Neural cell (in vitro differentiated cells): Measurements from ENCODE around the gene PRDM4. TPM values are rescaled to one million over a fixed set of nuclear protein-coding genes. Genes with fewer than 3 reads are reported as not detected.

Experiments
- H2AFZ ChIP-seq: fragments of 200-600, 300-800 bp; sonication (generic), shearing (Covaris generic); 2 replicates; pipeline ENCODE4 v1.6.0; 2014; ENCODE audit warnings: low read depth, mild to moderate bottlenecking, antibody characterized with exemption, low read length, moderate library complexity
- H3F3A ChIP-seq: fragments of 200-600 bp; shearing (Covaris generic); 2 replicates; pipeline ENCODE4 v1.6.1; 2016; ENCODE audit warnings: mild to moderate bottlenecking, moderate library complexity, mixed read lengths, antibody characterized with exemption, low read length; ENCODE audit not compliant: insufficient read depth, poor library complexity, severe bottlenecking
- H3K27ac ChIP-seq: fragments of 200-600, 300-800 bp; sonication (generic), shearing (Covaris generic); 2 replicates; pipeline ENCODE4 v1.5.1; 2014; ENCODE audit warnings: mild to moderate bottlenecking, low read length, moderate library complexity
- H3K27me3 ChIP-seq: fragments of 300-800, 200-600 bp; sonication (generic), shearing (Covaris generic); 2 replicates; pipeline ENCODE4 v1.6.0; 2014; ENCODE audit warnings: mild to moderate bottlenecking, low read depth, low read length, moderate library complexity; ENCODE audit not compliant: insufficient read depth
- H3K36me3 ChIP-seq: fragments of 300-800, 200-600 bp; sonication (generic), shearing (Covaris generic); 2 replicates; pipeline ENCODE4 v1.5.1; 2014; ENCODE audit warnings: mild to moderate bottlenecking, antibody characterized with exemption, low read length, moderate library complexity; ENCODE audit not compliant: insufficient read depth
- H3K4me2 ChIP-seq: fragments of 300-800, 200-600 bp; sonication (generic), shearing (Covaris generic); 2 replicates; pipeline ENCODE4 v1.6.0; 2014; ENCODE audit warnings: mild to moderate bottlenecking, low read length
- H3K4me3 ChIP-seq: fragments of 300-800, 200-600 bp; sonication (generic), shearing (Covaris generic); 2 replicates; pipeline ENCODE4 v1.5.1; 2014; ENCODE audit warnings: mild to moderate bottlenecking, low read length, moderate library complexity
- H3K79me2 ChIP-seq: fragments of 200-600 bp; shearing (Covaris generic); replicated peaks from 2 replicates; pipeline ENCODE4 v1.6.0; 2014; ENCODE audit warnings: mild to moderate bottlenecking, low read length, moderate library complexity; ENCODE audit not compliant: insufficient read depth
- H3K9ac ChIP-seq: fragments of 300-800, 200-600 bp; sonication (generic), shearing (Covaris generic); 2 replicates; pipeline ENCODE4 v1.6.1; 2016; ENCODE audit warnings: mild to moderate bottlenecking, low read length, mixed read lengths
- H3K9me2 ChIP-seq: fragments of 200-600 bp; shearing (Covaris generic); 2 replicates; pipeline ENCODE4 v1.6.1; 2016; ENCODE audit warnings: mild to moderate bottlenecking, low read length, mixed read lengths; ENCODE audit not compliant: insufficient read depth
- H3K9me3 ChIP-seq: fragments of 200-600, 300-800 bp; sonication (generic), shearing (Covaris generic); 2 replicates; pipeline ENCODE4 v1.6.1; 2016; ENCODE audit warnings: mild to moderate bottlenecking, mixed run types, low read length, moderate library complexity, mixed read lengths
- H4K20me1 ChIP-seq: fragments of 200-600 bp; shearing (Covaris generic); 2 replicates; pipeline ENCODE4 v1.6.1; 2016; ENCODE audit warnings: mild to moderate bottlenecking, mixed run types; ENCODE audit not compliant: insufficient read depth
- CTCF ChIP-seq: fragments of 450-650 bp; IDR thresholded peaks from 2 replicates; pipeline ENCODE4 v1.5.1; 2014; ENCODE audit warnings: antibody characterized with exemption, mild to moderate bottlenecking, moderate library complexity; ENCODE audit not compliant: poor library complexity, severe bottlenecking
- EP300 ChIP-seq: fragments of 450-650 bp; conservative IDR thresholded peaks from 2 replicates; pipeline ENCODE4 v1.6.1; 2014; ENCODE audit warnings: antibody characterized with exemption, mild to moderate bottlenecking, moderate library complexity; ENCODE audit not compliant: poor library complexity, severe bottlenecking
- EZH2 ChIP-seq: fragments of 200-600, 300-800 bp; shearing (Covaris generic), sonication (generic); IDR thresholded peaks from 2 replicates; pipeline ENCODE4 v1.6.1; 2014; ENCODE audit warnings: antibody characterized with exemption, low read length, borderline replicate concordance, mild to moderate bottlenecking; ENCODE audit not compliant: insufficient read depth, poor library complexity, severe bottlenecking
- MXI1 ChIP-seq: fragments of 450-650 bp; conservative IDR thresholded peaks from 2 replicates; pipeline ENCODE4 v1.6.1; 2014; ENCODE audit warnings: antibody characterized with exemption, mild to moderate bottlenecking; ENCODE audit not compliant: poor library complexity, severe bottlenecking
- POLR2AphosphoS5 ChIP-seq: IDR thresholded peaks from 2 replicates; pipeline ENCODE4 v1.6.1; 2012
- RAD21 ChIP-seq: fragments of 450-650 bp; conservative IDR thresholded peaks from 2 replicates; pipeline ENCODE4 v1.6.1; 2014; ENCODE audit warnings: antibody characterized with exemption, mild to moderate bottlenecking, moderate library complexity
- REST ChIP-seq: IDR thresholded peaks from 2 replicates; pipeline ENCODE4 v1.6.1; 2012; ENCODE audit warnings: borderline replicate concordance
- SMC3 ChIP-seq: fragments of 450-650 bp; conservative IDR thresholded peaks from 2 replicates; pipeline ENCODE4 v1.6.1; 2014; ENCODE audit warnings: antibody characterized with exemption, mild to moderate bottlenecking, moderate library complexity; ENCODE audit not compliant: poor library complexity
- TAF1 ChIP-seq: IDR thresholded peaks from 2 replicates; pipeline ENCODE4 v1.6.1; 2012; ENCODE audit warnings: low read depth
- polyA plus RNA-seq: library from polyadenylated mRNA; depleted of rRNA; stranded (reverse); fragments of >200 nt; gene quantifications from 2 replicates; pipeline ENCODE4 v1.2.3, GENCODE V29; 2014

The PRDM4 gene
- polyA plus RNA-seq, 1 donor from 2014 or later, result 46.0 TPM

- Histone ChIP-seq H3K9ac (peak within 1 kb of the TSS; percentile 44), H3K9me3 (no peaks in the 10 kb centered on the region), H4K20me1 (no peaks in the 10 kb centered on the region), H3K27me3 (peaks cover 55% of the 10 kb centered on the region), H3K27ac (no peak within 1 kb of the TSS), H3K4me3 (peak within 1 kb of the TSS; percentile 75), H2AFZ (no peak within 1 kb of the TSS), H3K36me3 (no peaks in the 10 kb centered on the region), H3K4me2 (peak within 1 kb of the TSS; percentile 30), H3K9me2 (no peaks in the 10 kb centered on the region), H3F3A (no peaks in the 10 kb centered on the region), H3K79me2 (no peaks in the 10 kb centered on the region)
- TF ChIP-seq POLR2AphosphoS5 (no peak), CTCF (no peak), MXI1 (no peak), EP300 (no peak), EZH2 (no peak), REST (no peak)
Measured at GRCh38 chr12:107774349-107775029, 13.6 kb upstream of the PRDM4 start, which contains the start of gene ASCL4. Gene ASCL4, plus strand, starts transcription at chr12:107774704. Its CDS starts 515 bp downstream, at chr12:107775219.

GRCh38 chr12:107767466-107767865 lies 6.5 kb upstream of the PRDM4 start:
- Histone ChIP-seq H2AFZ (no peak overlapping the region), H3K4me2 (no peak overlapping the region), H3K9ac (no peak overlapping the region), H3K36me3 (no peaks in the 10 kb centered on the region), H3K27ac (no peak overlapping the region), H3K9me3 (no peaks in the 10 kb centered on the region), H3F3A (no peaks in the 10 kb centered on the region), H4K20me1 (no peaks in the 10 kb centered on the region), H3K79me2 (no peaks in the 10 kb centered on the region), H3K9me2 (no peaks in the 10 kb centered on the region), H3K4me3 (no peak overlapping the region), H3K27me3 (no peaks in the 10 kb centered on the region)
- TF ChIP-seq RAD21, result no peak
- TF ChIP-seq TAF1, result no peak
- TF ChIP-seq MXI1, result no peak
- TF ChIP-seq CTCF, result no peak
- no peak for TF ChIP-seq POLR2AphosphoS5
- TF ChIP-seq EZH2, result no peak
- no peak for TF ChIP-seq REST
- TF ChIP-seq EP300, result no peak
- no peak for TF ChIP-seq SMC3
